Subcutaneous adipose tissue (tissue), 4 donors: Measurements from ENCODE around the gene IQSEC1. TPM values are rescaled to one million over a fixed set of nuclear protein-coding genes. Genes with fewer than 3 reads are reported as not detected.

Source experiments
- total RNA-seq, 4 donors: library from RNA; depleted of rRNA; stranded (reverse); fragments of >200 nt; gene quantifications; one replicate each; pipeline ENCODE4 v1.1.0, GENCODE V29; 2016
- TF ChIP-seq, protein P1 (sequence below): fragments of 450-650 bp; IDR thresholded peaks from one replicate; pipeline ENCODE4 v1.5.1; 2016; ENCODE audit warnings: low read depth, mild to moderate bottlenecking, control low read depth, antibody characterized with exemption, moderate library complexity

IQSEC1 gene
- total RNA-seq, 4 donors from 2014 or later = 44.3 to 99.1 (median 51.8) TPM

- TF ChIP-seq, protein P1, sequence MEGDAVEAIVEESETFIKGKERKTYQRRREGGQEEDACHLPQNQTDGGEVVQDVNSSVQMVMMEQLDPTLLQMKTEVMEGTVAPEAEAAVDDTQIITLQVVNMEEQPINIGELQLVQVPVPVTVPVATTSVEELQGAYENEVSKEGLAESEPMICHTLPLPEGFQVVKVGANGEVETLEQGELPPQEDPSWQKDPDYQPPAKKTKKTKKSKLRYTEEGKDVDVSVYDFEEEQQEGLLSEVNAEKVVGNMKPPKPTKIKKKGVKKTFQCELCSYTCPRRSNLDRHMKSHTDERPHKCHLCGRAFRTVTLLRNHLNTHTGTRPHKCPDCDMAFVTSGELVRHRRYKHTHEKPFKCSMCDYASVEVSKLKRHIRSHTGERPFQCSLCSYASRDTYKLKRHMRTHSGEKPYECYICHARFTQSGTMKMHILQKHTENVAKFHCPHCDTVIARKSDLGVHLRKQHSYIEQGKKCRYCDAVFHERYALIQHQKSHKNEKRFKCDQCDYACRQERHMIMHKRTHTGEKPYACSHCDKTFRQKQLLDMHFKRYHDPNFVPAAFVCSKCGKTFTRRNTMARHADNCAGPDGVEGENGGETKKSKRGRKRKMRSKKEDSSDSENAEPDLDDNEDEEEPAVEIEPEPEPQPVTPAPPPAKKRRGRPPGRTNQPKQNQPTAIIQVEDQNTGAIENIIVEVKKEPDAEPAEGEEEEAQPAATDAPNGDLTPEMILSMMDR = no peak
These were observed 190.6 kb downstream of the IQSEC1 start for GRCh38 chr3:12882336-12883310.

GRCh38 chr3:12879191-12879815, 193.9 kb downstream of the IQSEC1 start:
- TF ChIP-seq, protein P1 = no peak

DNA sequence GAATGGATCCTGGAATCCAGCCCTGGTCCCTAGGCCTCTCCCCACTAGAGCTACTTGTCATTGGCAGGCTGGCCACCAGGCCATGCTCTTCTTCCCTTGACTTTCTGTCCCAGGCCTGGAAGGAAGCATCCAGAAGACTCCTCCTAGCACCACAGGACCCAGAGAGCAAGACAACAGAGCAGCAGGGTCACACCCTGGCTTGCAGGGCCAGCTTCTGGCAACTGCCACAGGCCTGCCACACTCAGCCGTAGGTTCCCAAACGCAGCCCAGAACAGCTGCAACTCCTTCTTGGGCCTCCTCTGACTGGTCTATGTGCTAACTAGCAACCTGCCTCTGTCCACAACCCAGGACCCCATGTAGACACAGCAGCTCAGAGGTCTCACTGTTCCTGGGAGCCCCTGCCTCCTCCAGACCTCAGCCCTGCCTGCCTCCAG, 195.1 kb downstream of the IQSEC1 start:
- TF ChIP-seq, protein P1 = no peak

- TF ChIP-seq, protein P1 = no peak
These were observed 196.2 kb downstream of the IQSEC1 start for GRCh38 chr3:12877040-12877439.

GRCh38 chr3:12875857-12876836, 197.1 kb downstream of the IQSEC1 start:
- TF ChIP-seq, protein P1 = no peak

- TF ChIP-seq, protein P1 = no peak
These were observed 201.7 kb downstream of the IQSEC1 start for GRCh38 chr3:12871404-12871983.
